Sigmoid colon (tissue), 7 donors: ENCODE measurements around the gene TYW1B. TPM values are rescaled to one million over a fixed set of nuclear protein-coding genes. Genes with fewer than 3 reads are reported as not detected.
"Not testable (repeated sequence)": the region's sequence is repeated elsewhere in the genome, so short reads cannot be mapped to it uniquely, and the experiment has no call there.

Experiments
- DNase-seq: peaks from one replicate; pipeline ENCODE4 v3.0.0-alpha.2; 2019
- H3K27ac ChIP-seq, 4 donors: fragments of 200-600 bp; sonication (generic); one replicate each; pipeline ENCODE4 v1.5.1; 2016 to 2019; ENCODE audit warnings: mild to moderate bottlenecking in 1 of 4
- H3K27me3 ChIP-seq, 3 donors: fragments of 200-600 bp; sonication (generic); one replicate each; pipeline ENCODE4 v1.5.1; 2019; ENCODE audit warnings: mild to moderate bottlenecking in 1 of 3
- H3K36me3 ChIP-seq, 4 donors: fragments of 200-600 bp; sonication (generic); one replicate each; pipeline ENCODE4 v1.5.1; 2016 to 2019
- H3K4me1 ChIP-seq, 4 donors: fragments of 200-600 bp; sonication (generic); one replicate each; pipeline ENCODE4 v1.5.1; 2017 to 2019
- H3K4me3 ChIP-seq, 4 donors: fragments of 200-600 bp; sonication (generic); one replicate each; pipeline ENCODE4 v1.5.1; 2017 to 2019; ENCODE audit warnings: mild to moderate bottlenecking in 2 of 4, moderate library complexity in 1 of 4
- H3K9me3 ChIP-seq, 4 donors: fragments of 200-600 bp in 3 of 4; sonication (generic) in 3 of 4; one replicate each; pipeline versions ENCODE4 v1.5.1 to v1.6.1; 2013 to 2019
- EP300 ChIP-seq, 4 donors: sonication (generic); formaldehyde crosslinking; IDR thresholded peaks; one replicate each; pipeline ENCODE4 v1.6.1; 2017; ENCODE audit warnings: antibody characterized with exemption in 4 of 4
- POLR2A ChIP-seq, 2 donors: fragments of 450-650 bp; IDR thresholded peaks; one replicate each; pipeline ENCODE4 v1.6.1; 2016; ENCODE audit warnings: antibody characterized with exemption in 2 of 2, mild to moderate bottlenecking in 2 of 2, moderate library complexity in 2 of 2
- POLR2AphosphoS5 ChIP-seq, 4 donors: sonication (generic); formaldehyde crosslinking; IDR thresholded peaks; one replicate each; pipeline ENCODE4 v1.6.1; 2017; ENCODE audit warnings: antibody characterized with exemption in 4 of 4
- WGBS, 2 donors: extraction: QIAGEN DNeasy Blood & Tissue Kit; methylation state at CpG; one replicate each; pipeline ENCODE4 v1.1.7; 2013; 5-methylcytosine and 5-hydroxymethylcytosine counted together
- intact Hi-C: fragments of 100-400 bp; cut with DNase I; formaldehyde crosslinking; loops from one replicate; pipeline ENCODE4 v1.15.1; 2023
- polyA plus RNA-seq, 3 donors: library from polyadenylated mRNA; stranded (reverse); fragments of 200-250 nt; gene quantifications; one replicate each; pipeline ENCODE4 v1.2.3, GENCODE V29; 2013
- total RNA-seq, 4 donors: library from RNA; depleted of rRNA; stranded (reverse); fragments of >200 nt; gene quantifications; one replicate each; pipeline ENCODE4 v1.1.0, GENCODE V29; 2016
- TF ChIP-seq, protein P1 (sequence below), 4 experiments: fragments of 450-650 bp in 3 of 4; fragments of 200-600 bp in 1 of 4; IDR thresholded peaks; one replicate each; pipeline ENCODE4 v1.5.1; 2016 to 2019; ENCODE audit warnings: antibody characterized with exemption in 4 of 4, mild to moderate bottlenecking in 3 of 4, moderate library complexity in 2 of 4
- donor health status: healthy with polysubstance abuse.
- donor health status: Bipolar disorder and iron deficiency.
- donor health status: healthy.

Gene TYW1B
- total and polyA plus RNA-seq, 7 donors, result 1.4 to 5.6 (median 2.4) TPM

DNA sequence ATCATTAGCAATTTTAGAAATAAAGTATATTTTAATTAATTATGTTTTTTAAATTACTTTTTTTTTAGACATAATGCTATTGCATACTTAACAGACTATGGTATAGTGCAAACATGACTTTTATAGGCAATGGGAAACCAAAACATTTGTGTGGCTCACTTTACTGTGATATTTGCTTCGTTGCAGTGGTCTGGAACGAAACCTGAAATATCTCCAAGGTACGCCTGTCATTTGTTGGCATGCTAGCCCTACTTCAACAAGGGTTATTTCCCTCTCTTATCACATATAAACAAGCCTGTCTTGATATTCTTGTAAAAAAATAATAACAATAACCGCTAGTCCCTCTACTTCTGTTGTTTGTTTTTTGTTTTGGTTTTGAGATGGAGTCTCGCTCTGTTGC is 74.2 kb downstream of the TYW1B start:
- 95 to 96% methylated on average over 5 of the region's 5 CpGs for WGBS, 2 donors
- Histone ChIP-seq H3K9me3 (peaks cover 0 to 3% (median 0%) of the 10 kb centered on the region in 4 donors), H3K4me3 (no peak overlapping the region), H3K27ac (no peak overlapping the region), H3K36me3 (no peaks in the 10 kb centered on the region), H3K27me3 (no peaks in the 10 kb centered on the region), H3K4me1 (no peaks in the 10 kb centered on the region)
- intact Hi-C loops, result no loop called here
- no peak for DNase-seq
- TF ChIP-seq EP300 (IDR thresholded peaks at IDR 0.05) (no peak), POLR2AphosphoS5 (IDR thresholded peaks at IDR 0.05) (no peak), POLR2A (IDR thresholded peaks at IDR 0.05) (no peak)
- TF ChIP-seq, protein P1, sequence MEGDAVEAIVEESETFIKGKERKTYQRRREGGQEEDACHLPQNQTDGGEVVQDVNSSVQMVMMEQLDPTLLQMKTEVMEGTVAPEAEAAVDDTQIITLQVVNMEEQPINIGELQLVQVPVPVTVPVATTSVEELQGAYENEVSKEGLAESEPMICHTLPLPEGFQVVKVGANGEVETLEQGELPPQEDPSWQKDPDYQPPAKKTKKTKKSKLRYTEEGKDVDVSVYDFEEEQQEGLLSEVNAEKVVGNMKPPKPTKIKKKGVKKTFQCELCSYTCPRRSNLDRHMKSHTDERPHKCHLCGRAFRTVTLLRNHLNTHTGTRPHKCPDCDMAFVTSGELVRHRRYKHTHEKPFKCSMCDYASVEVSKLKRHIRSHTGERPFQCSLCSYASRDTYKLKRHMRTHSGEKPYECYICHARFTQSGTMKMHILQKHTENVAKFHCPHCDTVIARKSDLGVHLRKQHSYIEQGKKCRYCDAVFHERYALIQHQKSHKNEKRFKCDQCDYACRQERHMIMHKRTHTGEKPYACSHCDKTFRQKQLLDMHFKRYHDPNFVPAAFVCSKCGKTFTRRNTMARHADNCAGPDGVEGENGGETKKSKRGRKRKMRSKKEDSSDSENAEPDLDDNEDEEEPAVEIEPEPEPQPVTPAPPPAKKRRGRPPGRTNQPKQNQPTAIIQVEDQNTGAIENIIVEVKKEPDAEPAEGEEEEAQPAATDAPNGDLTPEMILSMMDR (IDR thresholded peaks at IDR 0.05), result no peak

DNA sequence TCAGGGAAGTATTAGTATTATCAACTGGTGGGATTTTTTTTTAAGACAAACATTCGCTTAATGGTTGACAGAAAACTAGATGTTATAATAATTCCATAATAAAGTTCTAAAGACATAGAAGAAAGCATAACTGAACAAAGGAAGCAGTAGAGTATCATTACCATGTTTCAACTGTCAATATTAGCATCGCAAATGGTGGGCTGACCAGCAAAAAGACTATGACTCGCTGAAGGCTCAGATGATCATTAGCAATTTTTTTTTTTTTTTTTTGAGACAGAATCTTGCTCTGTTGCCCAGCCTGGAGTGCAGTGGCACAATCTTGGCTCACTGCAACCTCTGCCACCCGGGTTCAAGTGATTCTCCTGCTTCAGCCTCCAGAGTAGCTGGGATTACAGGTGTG is 74.8 kb downstream of the TYW1B start:
- H3K36me3 ChIP-seq, DNase-seq, H3K9me3 ChIP-seq, H3K27me3 ChIP-seq, intact Hi-C loops, H3K27ac ChIP-seq, H3K4me1 ChIP-seq, H3K4me3 ChIP-seq: not testable (repeated sequence)
- WGBS, 2 donors, result 97 to 99% methylated on average over 4 of the region's 4 CpGs

DNA sequence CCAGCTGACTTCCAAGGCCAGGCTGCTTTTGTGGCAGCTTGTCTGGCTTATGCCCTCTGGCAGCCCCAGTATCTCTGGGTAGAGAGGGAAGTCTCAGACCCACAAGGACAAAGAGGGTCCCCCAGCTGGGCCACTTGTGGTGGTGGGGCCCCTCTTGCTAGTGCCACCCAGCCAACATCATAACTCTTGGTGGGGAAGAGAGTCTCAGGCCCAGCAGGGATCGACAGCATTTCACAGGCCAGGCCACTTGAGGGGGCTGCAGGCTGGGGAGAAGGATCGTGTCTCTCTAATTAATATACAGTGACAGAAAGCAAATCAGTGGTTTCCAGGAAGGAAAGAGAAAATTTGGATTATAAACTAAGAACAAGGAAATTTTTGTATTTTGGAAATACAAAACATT is 76.0 kb downstream of the TYW1B start:
- no peak overlapping the region for H3K4me3 ChIP-seq
- intact Hi-C loops, result no loop called here
- no peaks in the 10 kb centered on the region for H3K27me3 ChIP-seq
- no peaks in the 10 kb centered on the region for H3K36me3 ChIP-seq
- 90% methylated on average over 2 of the region's 2 CpGs for WGBS, 2 donors
- no peaks in the 10 kb centered on the region for H3K4me1 ChIP-seq
- no peak overlapping the region for H3K27ac ChIP-seq
- H3K9me3 ChIP-seq, result no peaks in the 10 kb centered on the region
- no peak for DNase-seq
- no peak for TF ChIP-seq POLR2A (IDR thresholded peaks at IDR 0.05)

DNA sequence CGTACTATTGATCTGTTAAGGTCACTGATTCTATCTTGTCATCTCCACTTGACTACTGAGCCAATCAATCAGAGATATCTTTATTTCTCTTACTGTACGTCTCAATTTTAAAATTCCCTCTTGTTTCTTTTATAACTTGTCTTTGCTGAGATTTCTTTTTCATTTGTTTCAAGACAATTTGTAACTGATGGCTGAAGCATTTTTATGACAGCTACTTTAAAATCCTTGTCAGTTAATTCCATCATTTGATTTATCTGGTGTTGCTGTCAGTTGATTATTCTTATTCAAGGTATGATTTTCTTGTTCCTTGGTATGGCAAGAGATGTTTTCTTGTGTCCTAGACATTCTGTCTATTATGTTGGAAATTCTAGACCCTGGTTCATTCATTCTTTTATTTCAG is 76.6 kb downstream of the TYW1B start:
- intact Hi-C loops, result no loop called here
- H3K9me3 ChIP-seq, result no peaks in the 10 kb centered on the region
- WGBS, 2 donors, result 94 to 96% methylated on average over 2 of the region's 2 CpGs
- no peak overlapping the region for H3K27ac ChIP-seq
- no peaks in the 10 kb centered on the region for H3K36me3 ChIP-seq
- DNase-seq, result no peak
- no peak overlapping the region for H3K4me3 ChIP-seq
- TF ChIP-seq POLR2A (IDR thresholded peaks at IDR 0.05) (no peak), EP300 (IDR thresholded peaks at IDR 0.05) (no peak), POLR2AphosphoS5 (IDR thresholded peaks at IDR 0.05) (no peak)
- TF ChIP-seq, protein P1 (IDR thresholded peaks at IDR 0.05), result no peak
- no peaks in the 10 kb centered on the region for H3K27me3 ChIP-seq
- H3K4me1 ChIP-seq, result no peaks in the 10 kb centered on the region

DNA sequence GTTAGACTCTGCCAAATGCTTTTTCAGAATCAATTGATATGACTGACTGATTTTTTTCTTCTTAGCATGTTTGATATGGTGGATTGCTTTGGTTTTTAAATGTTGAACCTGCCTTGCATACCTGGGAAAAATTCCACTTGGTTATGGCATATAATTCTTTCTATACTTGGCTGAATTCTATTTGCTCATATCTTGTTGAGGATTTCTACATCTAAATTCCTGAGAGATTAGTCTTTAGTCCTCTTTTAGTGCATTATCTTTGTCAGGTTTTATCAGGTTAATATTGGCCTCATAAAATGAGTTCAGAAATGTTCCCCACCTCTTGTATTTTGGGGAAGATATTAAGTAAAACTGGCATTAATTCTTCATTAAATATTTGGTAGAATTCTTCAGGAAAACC is 79.4 kb downstream of the TYW1B start:
- H3K36me3 ChIP-seq, intact Hi-C loops, H3K4me3 ChIP-seq: not testable (repeated sequence)

DNA sequence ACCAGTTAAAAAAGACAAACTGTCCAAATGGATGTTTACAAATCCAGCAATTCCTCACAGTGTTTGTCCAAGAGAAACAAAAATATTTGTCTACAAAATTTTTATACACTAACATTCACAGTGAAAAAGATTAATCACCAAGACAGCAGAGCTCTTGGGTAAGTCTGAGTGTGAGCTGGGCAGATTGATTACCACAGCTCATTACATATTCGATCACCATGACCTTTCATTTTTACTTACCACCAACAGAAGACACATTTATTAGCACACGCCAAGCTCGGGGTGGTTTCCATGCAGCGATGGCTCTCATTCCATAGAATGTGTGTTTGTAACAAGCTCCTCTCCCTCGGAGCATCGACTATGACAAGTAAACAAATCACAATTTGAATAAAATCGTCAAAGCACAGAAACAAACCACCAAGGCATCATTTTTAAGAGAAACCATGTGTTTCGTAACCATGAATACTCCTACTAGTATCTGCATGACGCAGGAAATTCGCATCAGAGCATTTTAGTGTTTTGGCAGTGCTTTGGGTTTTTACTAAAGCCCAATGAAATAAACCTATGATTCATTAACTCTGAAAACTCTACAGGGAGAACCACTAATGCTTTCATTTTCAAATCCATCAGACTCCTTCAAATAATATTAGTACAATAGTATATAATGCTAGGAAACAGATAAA is 83.6 kb downstream of the TYW1B start:
- intact Hi-C loops, H3K4me3 ChIP-seq, DNase-seq, H3K27me3 ChIP-seq, H3K9me3 ChIP-seq, H3K27ac ChIP-seq, H3K4me1 ChIP-seq, H3K36me3 ChIP-seq: not testable (repeated sequence)
- 85 to 86% methylated on average over 10 of the region's 10 CpGs for WGBS, 2 donors

More for the DNA sequence above, 79.4 kb downstream of the TYW1B start:
- not testable (repeated sequence) for H3K27ac ChIP-seq, H3K9me3 ChIP-seq, H3K4me1 ChIP-seq, DNase-seq, H3K27me3 ChIP-seq

DNA sequence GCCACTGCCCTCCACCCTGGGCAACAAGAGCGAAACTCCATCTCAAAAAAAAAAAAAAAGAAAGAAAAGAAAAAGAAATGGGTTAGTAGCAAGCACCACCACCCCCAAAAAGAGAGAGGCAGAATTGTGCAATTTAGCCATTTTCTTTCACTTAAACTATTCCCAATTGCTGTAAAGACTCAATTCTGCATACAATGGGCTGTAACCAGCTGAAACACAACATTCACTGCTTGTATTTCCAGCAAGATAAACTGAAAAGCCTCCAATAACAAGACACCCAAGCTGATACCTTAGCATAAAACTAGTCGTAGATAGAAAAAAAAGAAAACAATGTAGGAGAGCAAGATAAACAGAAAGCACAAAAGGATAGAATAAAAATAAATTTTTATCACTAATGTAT is 84.2 kb downstream of the TYW1B start:
- 88 to 90% methylated on average over 2 of the region's 2 CpGs for WGBS, 2 donors
- intact Hi-C loops, result not testable (repeated sequence)

DNA sequence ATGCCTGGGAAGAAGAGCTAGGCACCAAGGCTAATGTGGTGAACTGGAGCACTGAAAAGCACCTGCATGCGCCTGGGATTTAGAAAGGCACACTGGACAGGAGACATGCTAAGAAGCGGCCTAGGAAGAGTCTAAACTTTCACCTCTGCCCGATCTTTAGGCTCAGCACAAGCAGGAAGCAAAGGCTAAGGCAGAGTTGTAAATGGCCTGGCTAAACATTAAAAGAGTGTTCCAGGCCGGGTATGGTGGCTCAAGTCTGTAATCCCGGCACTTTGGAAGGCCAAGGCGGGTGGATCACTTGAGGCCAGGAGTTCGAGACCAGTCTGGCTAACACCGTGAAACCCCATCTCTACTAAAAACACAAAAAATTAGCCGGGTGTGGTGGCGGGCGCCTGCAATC is 88.3 kb downstream of the TYW1B start:
- H3K27ac ChIP-seq, H3K4me1 ChIP-seq, H3K9me3 ChIP-seq, H3K27me3 ChIP-seq, DNase-seq, H3K4me3 ChIP-seq, H3K36me3 ChIP-seq, intact Hi-C loops: not testable (repeated sequence)
- 85 to 100% methylated on average over 7 to 8 of the region's 11 CpGs for WGBS, 2 donors

More for the DNA sequence above, 84.2 kb downstream of the TYW1B start:
- H3K9me3 ChIP-seq, H3K27ac ChIP-seq, H3K4me1 ChIP-seq, H3K36me3 ChIP-seq, H3K27me3 ChIP-seq, H3K4me3 ChIP-seq, DNase-seq: not testable (repeated sequence)

DNA sequence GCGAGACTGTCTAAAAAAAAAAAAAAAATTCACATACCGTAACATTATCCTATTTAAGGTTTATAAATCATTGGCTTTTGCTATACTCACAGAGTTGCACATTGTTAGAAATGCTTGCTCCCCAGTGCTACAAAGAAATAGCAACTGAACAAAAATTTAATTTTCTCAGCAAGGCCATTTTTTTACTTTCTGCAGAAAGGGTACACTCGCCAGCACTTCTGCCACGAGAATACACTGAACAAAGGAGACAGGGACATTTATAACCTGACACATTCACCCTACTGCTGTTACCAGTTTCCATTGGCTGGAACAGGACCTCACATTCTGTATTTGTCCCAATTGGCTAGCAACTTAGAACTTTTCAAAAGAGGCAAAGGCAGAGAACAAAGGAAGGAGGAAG is 92.1 kb downstream of the TYW1B start:
- 91 to 92% methylated on average over 4 of the region's 4 CpGs for WGBS, 2 donors
- H3K9me3 ChIP-seq, intact Hi-C loops, H3K27ac ChIP-seq, H3K4me1 ChIP-seq, H3K27me3 ChIP-seq, H3K4me3 ChIP-seq, DNase-seq, H3K36me3 ChIP-seq: not testable (repeated sequence)

DNA sequence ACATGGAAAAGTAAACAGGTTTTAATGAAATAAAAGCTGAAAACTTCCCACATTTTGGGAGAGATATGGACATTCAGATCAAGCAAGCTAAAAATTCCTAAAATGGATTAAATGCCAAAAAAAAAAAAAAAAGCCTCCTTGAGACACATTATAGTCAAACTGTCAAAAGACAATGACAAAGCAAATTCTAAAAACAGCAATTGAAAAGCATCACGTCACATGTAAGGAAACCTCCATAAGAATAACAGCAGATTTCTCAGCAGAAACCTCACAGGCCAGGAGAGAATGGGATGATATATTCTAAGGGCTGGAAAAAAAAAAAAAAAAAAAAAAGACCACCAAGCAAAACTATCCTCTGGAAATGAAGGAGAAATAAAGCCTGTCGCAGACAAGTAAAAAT is 97.2 kb downstream of the TYW1B start:
- H3K27ac ChIP-seq, DNase-seq, H3K4me3 ChIP-seq, intact Hi-C loops, H3K9me3 ChIP-seq, H3K27me3 ChIP-seq, H3K4me1 ChIP-seq, H3K36me3 ChIP-seq: not testable (repeated sequence)
- 95 to 98% methylated on average over 2 of the region's 2 CpGs for WGBS, 2 donors

DNA sequence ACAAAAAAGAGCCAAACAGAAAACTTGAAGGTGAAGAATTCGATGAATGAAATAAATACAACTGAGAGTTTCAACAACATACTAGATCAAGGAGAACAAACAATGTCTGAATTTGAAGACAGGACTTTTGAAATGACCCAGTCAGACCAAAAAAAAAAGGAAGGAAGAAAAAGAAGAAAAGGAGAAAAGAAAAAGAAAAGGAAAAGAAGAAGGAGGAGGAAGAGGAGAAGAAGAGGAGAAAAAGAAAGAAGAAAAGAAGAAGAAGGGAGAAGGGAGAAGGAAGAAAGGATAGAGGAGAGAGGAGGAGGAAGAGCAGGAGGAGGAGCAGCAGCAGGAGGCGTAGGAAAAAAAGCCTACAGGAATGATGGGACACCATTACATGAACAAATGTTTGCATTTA is 97.6 kb downstream of the TYW1B start:
- WGBS, 2 donors, result 95 to 98% methylated on average over 2 of the region's 2 CpGs
- H3K9me3 ChIP-seq, DNase-seq, H3K27me3 ChIP-seq, H3K27ac ChIP-seq, intact Hi-C loops, H3K4me1 ChIP-seq, H3K4me3 ChIP-seq, H3K36me3 ChIP-seq: not testable (repeated sequence)
